AG04450 (cell line): Measurements from ENCODE around the gene CAMSAP1. TPM values are rescaled to one million over a fixed set of nuclear protein-coding genes. Genes with fewer than 3 reads are reported as not detected.

Experiments used
- CTCF ChIA-PET: fragments of 300-600, 350-600 bp; formaldehyde crosslinking; extraction: SDS; loops from one replicate; lab custom pipeline; 2022; ENCODE audit warnings: antibody characterized with exemption, inconsistent platforms; lab: Charles Lee
- POLR2A ChIA-PET: fragments of 350-600 bp; formaldehyde crosslinking; extraction: SDS; loops from one replicate; lab custom pipeline; 2021; ENCODE audit warnings: antibody characterized with exemption, inconsistent platforms; lab: Yijun Ruan, JAX
- DNase-seq: peaks from one replicate; pipeline ENCODE4 v3.0.0-alpha.2; 2011; ENCODE audit warnings: low read depth, low spot score
- H3K27ac ChIP-seq: one replicate; pipeline ENCODE4 v1.5.1; 2012; ENCODE audit warnings: low read depth, low read length, control low read depth
- H3K27me3 ChIP-seq: one replicate; pipeline ENCODE4 v1.6.0; 2012; ENCODE audit warnings: low read length; ENCODE audit not compliant: control insufficient read depth, insufficient read depth
- H3K4me3 ChIP-seq: 2 replicates; pipeline ENCODE4 v1.5.1; 2011; ENCODE audit warnings: mild to moderate bottlenecking, low read depth, low read length, control low read depth
- H3K9me3 ChIP-seq: 2 replicates; pipeline ENCODE4 v1.5.1; 2012; ENCODE audit warnings: low read length; ENCODE audit not compliant: control insufficient read depth, insufficient read depth
- polyA plus RNA-seq: library from polyadenylated mRNA; depleted of rRNA; stranded (reverse); fragments of >200 nt; gene quantifications from 2 replicates; pipeline ENCODE4 v1.2.3, GENCODE V29; 2011
- TF ChIP-seq, protein P1 (sequence below): IDR thresholded peaks from 2 replicates; pipeline ENCODE4 v1.5.1; 2011; ENCODE audit warnings: low read depth, low read length, control low read depth, inconsistent platforms

CAMSAP1 gene
- polyA plus RNA-seq, 1 experiment, result 7.8 TPM

DNA sequence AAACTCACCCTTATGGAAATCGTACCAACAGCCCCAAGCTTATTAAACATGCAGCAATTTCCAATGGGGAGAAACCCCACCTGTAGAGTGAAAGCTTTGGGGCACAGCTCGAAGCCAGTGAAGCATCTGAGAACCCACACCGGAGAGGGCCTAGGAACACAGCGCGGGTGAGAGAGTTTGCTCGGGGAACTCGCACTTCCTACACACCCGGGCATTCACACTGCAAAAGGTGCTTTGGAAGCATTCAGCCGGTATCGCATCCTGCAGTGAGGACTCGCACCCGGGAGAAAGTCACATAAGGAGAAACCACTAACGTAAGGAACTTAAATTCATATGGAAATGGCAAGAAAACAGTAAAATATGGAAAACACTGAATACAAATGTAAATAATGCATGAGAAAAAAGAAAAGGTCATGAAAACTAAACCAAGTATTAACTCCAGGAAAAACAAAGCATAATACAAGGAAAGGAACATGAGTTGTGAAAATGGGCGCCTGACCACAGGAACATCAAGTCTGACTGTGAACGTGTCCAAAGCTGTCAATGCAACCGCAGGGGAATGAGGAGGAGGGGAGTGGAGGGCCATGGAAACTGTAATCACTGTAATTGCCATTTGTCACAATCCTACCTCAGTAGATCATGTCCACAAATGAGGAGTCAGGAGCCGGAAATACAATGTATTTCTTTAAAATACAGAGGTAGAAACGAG is 28.7 kb downstream of the CAMSAP1 start:
- no peaks in the 10 kb centered on the region for H3K9me3 ChIP-seq
- DNase-seq, result no peak
- H3K4me3 ChIP-seq, result no peak overlapping the region
- CTCF ChIA-PET, result no interaction called here
- TF ChIP-seq, protein P1, sequence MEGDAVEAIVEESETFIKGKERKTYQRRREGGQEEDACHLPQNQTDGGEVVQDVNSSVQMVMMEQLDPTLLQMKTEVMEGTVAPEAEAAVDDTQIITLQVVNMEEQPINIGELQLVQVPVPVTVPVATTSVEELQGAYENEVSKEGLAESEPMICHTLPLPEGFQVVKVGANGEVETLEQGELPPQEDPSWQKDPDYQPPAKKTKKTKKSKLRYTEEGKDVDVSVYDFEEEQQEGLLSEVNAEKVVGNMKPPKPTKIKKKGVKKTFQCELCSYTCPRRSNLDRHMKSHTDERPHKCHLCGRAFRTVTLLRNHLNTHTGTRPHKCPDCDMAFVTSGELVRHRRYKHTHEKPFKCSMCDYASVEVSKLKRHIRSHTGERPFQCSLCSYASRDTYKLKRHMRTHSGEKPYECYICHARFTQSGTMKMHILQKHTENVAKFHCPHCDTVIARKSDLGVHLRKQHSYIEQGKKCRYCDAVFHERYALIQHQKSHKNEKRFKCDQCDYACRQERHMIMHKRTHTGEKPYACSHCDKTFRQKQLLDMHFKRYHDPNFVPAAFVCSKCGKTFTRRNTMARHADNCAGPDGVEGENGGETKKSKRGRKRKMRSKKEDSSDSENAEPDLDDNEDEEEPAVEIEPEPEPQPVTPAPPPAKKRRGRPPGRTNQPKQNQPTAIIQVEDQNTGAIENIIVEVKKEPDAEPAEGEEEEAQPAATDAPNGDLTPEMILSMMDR, result no peak
- H3K27ac ChIP-seq, result no peak overlapping the region
- H3K27me3 ChIP-seq, result no peaks in the 10 kb centered on the region
- POLR2A ChIA-PET, result no interaction called here

DNA sequence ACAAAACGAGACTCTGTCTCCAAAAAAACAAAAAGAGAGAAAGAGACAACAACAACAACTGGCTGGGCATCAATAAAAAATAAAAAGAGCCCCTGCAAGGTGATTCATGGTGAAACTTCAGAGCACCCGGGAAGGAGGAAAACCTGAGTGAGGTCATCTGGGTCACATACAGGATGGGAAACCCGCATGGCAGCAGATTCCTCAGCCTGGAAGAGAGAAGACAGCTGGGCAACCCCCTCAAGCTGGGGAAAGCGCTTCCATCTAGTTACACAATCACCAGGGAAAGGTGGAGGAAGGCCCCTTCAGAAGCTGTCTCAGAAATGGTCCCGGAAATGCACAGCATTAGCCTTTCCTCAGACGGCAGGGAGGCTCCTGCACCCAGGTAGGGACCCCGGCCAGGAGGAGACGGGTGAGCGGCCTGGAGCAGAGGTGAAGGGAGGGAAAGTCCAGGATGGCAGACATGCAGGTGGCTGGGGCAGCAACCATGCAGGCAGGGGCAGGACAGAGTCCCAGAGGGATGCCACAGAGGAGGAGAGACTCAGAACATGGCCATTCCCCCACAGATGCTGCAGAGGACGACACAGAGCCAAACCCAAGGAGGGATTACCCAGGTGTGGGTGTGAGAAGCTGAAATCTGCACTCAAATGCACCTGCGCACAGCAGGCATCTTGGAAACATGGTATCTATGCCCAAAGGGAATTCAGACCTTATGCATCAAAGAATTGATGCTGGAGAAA is 29.4 kb downstream of the CAMSAP1 start:
- Histone ChIP-seq H3K27ac (no peak overlapping the region), H3K4me3 (no peak overlapping the region), H3K27me3 (no peaks in the 10 kb centered on the region), H3K9me3 (no peaks in the 10 kb centered on the region)
- no peak for DNase-seq
- POLR2A ChIA-PET, result no interaction called here
- CTCF ChIA-PET, result no interaction called here
- TF ChIP-seq, protein P1, result no peak

DNA sequence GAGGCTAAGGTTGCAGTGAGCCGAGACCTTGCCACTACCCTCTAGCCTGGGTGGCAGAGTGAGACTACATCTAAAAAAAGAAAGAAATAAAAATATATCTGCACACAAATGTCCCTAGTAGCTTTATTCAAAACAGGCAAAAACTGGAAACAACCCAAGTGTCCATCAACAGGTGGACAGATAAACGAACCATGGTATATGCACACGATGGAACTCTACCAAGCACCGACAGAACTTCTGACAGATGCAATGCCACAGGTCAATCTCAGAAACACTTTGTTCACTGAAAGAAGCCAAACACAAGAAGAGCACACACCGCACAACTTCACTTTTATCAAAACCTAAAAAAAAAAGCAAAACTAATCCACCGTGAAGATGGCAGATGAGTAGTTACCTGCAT is 30.4 kb downstream of the CAMSAP1 start:
- ChIA-PET POLR2A (interaction anchor here (0.6 kb wide), 1 partner anchor 31 kb away, joined by 6 read pairs; no protein-coding TSS in a partner anchor), CTCF (interaction anchor here (0.5 kb wide), 1 partner anchor 68 kb away, joined by 3 read pairs; no protein-coding TSS in a partner anchor)
- TF ChIP-seq, protein P1, result no peak
- H3K27ac ChIP-seq, result no peak overlapping the region
- DNase-seq, result no peak
- no peak overlapping the region for H3K4me3 ChIP-seq
- no peaks in the 10 kb centered on the region for H3K9me3 ChIP-seq
- H3K27me3 ChIP-seq, result no peaks in the 10 kb centered on the region

DNA sequence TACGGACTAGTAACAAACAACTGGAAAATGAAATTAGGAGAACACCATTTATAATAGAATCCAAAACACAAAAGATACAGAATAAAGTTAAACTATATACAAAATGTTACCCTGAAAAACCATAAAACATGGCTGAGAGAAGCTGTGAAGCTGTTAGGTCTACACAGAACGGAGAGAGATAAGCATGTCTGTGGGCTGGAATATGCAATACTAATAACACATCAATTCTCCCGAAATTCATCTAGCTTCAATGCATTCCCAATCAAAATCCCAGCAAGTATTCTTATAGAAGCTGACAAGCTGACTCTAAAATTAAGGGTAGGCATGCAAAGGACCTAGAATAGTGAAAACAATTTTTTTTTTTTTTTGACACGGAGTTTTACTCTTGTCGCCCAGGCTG is 32.5 kb downstream of the CAMSAP1 start:
- POLR2A ChIA-PET, result no interaction called here

More for the DNA sequence above, 32.5 kb downstream of the CAMSAP1 start:
- CTCF ChIA-PET, result interaction anchor here (2.0 kb wide), 1 partner anchor 11 kb away, joined by 9 read pairs; no protein-coding TSS in a partner anchor
- DNase-seq, result no peak
- H3K4me3 ChIP-seq, result no peak overlapping the region
- no peak overlapping the region for H3K27ac ChIP-seq
- TF ChIP-seq, protein P1, result no peak
- H3K27me3 ChIP-seq, result no peaks in the 10 kb centered on the region
- no peaks in the 10 kb centered on the region for H3K9me3 ChIP-seq
